ENCODE data around the gene TOM1L2. TPM values are rescaled to one million over a fixed set of nuclear protein-coding genes. Genes with fewer than 3 reads are reported as not detected.

TOM1L2 gene
- total RNA-seq, 3 donors from 2014 or later (not counting 1 experiment from before 2014, with no cell fraction given), result 35.7 to 43.2 (median 35.7) TPM

DNA sequence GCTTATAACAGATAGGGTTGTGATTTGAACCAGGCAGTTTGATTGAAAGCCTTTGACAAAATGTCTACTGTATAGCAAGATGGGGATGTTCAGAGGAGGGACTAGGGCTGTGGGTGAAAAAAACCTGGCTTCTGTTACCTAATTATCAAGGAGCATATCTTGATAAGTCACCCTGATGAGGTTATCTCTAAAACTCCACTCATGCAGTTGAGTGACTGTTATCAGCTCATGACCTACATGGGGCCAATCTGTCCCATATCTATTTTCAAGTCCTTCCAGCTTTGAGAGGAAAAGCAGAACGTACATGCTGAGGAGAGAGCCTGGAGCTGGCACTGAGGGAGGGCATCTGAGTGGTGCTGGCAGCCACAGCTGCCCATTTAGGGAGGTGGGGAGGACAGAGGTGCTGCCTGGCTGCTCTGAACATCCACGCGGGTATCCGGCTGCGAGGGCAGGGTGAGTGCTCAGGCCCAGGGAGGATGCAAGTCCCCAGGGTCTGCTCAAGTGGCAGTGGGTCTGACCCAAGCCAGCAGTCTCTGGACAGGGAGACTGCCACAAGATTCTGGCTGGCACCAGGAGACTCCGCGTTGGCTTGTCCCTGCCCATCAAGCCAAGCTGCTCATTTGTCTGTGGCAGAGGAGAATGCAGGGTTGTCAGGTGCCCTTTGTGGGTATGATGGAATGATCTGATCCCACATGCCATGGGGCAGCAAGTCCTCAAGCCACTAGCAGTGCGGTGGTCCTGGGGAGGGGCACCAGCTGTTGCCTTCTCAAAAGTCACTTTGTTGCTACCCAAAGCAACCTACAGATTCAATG is 37.6 kb upstream of the TOM1L2 start:
- TF ChIP-seq, protein P1, sequence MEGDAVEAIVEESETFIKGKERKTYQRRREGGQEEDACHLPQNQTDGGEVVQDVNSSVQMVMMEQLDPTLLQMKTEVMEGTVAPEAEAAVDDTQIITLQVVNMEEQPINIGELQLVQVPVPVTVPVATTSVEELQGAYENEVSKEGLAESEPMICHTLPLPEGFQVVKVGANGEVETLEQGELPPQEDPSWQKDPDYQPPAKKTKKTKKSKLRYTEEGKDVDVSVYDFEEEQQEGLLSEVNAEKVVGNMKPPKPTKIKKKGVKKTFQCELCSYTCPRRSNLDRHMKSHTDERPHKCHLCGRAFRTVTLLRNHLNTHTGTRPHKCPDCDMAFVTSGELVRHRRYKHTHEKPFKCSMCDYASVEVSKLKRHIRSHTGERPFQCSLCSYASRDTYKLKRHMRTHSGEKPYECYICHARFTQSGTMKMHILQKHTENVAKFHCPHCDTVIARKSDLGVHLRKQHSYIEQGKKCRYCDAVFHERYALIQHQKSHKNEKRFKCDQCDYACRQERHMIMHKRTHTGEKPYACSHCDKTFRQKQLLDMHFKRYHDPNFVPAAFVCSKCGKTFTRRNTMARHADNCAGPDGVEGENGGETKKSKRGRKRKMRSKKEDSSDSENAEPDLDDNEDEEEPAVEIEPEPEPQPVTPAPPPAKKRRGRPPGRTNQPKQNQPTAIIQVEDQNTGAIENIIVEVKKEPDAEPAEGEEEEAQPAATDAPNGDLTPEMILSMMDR (IDR thresholded peaks at IDR 0.05), result no peak
- H3K36me3 Mint-ChIP-seq, result no peaks in the 10 kb centered on the region
- H3K27me3 ChIP-seq (ENCODE audit: control insufficient read depth, insufficient read depth, low read length), result no peaks in the 10 kb centered on the region
- peak in 1 of 3 donors; percentile 51 for ATAC-seq
- H3K36me3 ChIP-seq (ENCODE audit: control insufficient read depth, insufficient read depth, low read length), result peaks cover 19% of the 10 kb centered on the region
- no peak overlapping the region for H3K27ac Mint-ChIP-seq
- H3K27me3 Mint-ChIP-seq (ENCODE audit: low read depth in 2 of 2), result no peaks in the 10 kb centered on the region
- no peak overlapping the region for H3K4me3 Mint-ChIP-seq
- H3K9me3 ChIP-seq (ENCODE audit: control insufficient read depth, insufficient read depth, low read length), result no peaks in the 10 kb centered on the region
- H3K27ac ChIP-seq (ENCODE audit: low read length), result no peak overlapping the region
- intact Hi-C loops (cut with micrococcal nuclease), result no loop called here
- H3K9me3 Mint-ChIP-seq, result no peaks in the 10 kb centered on the region
- 83% methylated on average over 8 of the region's 8 CpGs for WGBS (ENCODE audit: insufficient coverage)
- H3K4me1 ChIP-seq (ENCODE audit: control insufficient read depth, insufficient read depth, low read length), result no peaks in the 10 kb centered on the region
- H3K4me1 Mint-ChIP-seq, result peaks cover 0 to 3% of the 10 kb centered on the region in 2 donors
- no peak overlapping the region for H3K4me3 ChIP-seq (ENCODE audit: low read length)
- DNase-seq, result no peak

DNA sequence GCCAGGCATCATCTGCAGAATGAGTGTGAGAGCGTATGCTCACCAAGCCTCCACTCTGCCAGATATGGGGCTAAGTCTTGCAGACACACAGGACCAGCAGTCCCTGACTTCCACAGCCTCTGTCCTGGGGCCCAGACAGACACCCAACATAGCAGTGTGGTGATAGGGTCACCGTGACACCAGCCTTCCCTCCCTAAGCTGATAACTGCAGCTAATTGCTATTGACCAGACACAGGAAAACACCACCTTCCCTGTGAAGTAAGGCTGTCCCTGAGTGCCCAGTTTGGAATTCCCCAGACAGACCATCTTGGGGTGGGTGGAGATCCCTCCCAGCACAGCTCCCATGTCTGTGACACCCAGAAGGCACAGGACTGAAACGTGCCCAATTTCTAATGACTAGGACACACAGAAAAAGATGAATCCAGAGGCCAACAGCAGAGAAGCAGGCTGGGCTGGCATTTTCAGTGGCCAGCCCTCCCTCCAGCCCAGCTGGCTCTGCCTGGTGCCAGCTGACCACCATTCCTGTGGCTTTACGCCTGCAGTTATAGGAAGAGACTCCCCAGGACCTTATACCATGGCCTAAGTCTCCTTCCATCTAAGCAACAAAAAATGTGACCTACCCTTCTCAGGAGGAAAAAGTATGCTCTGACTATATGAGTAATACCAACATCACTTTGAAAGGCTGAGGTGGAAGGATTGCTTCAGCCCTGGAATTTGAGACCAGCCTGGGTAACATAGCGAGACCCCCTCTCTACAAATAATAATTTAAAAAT is 36.5 kb upstream of the TOM1L2 start:
- intact Hi-C loops (cut with micrococcal nuclease), result no loop called here
- H3K9me3 ChIP-seq (ENCODE audit: control insufficient read depth, insufficient read depth, low read length), result no peaks in the 10 kb centered on the region
- no peaks in the 10 kb centered on the region for H3K36me3 Mint-ChIP-seq
- H3K9me3 Mint-ChIP-seq, result no peaks in the 10 kb centered on the region
- DNase-seq (no peak), ATAC-seq (no peak)
- no peak overlapping the region for H3K4me3 Mint-ChIP-seq
- WGBS (ENCODE audit: insufficient coverage), result 92% methylated on average over 4 of the region's 5 CpGs
- no peaks in the 10 kb centered on the region for H3K27me3 ChIP-seq (ENCODE audit: control insufficient read depth, insufficient read depth, low read length)
- peaks cover 0 to 3% of the 10 kb centered on the region in 2 donors for H3K4me1 Mint-ChIP-seq
- no peak overlapping the region for H3K4me3 ChIP-seq (ENCODE audit: low read length)
- no peaks in the 10 kb centered on the region for H3K27me3 Mint-ChIP-seq (ENCODE audit: low read depth in 2 of 2)
- TF ChIP-seq, protein P1 (IDR thresholded peaks at IDR 0.05), result no peak
- H3K27ac Mint-ChIP-seq, result no peak overlapping the region
- no peak overlapping the region for H3K27ac ChIP-seq (ENCODE audit: low read length)
- H3K36me3 ChIP-seq (ENCODE audit: control insufficient read depth, insufficient read depth, low read length), result peaks cover 16% of the 10 kb centered on the region
- no peaks in the 10 kb centered on the region for H3K4me1 ChIP-seq (ENCODE audit: control insufficient read depth, insufficient read depth, low read length)

DNA sequence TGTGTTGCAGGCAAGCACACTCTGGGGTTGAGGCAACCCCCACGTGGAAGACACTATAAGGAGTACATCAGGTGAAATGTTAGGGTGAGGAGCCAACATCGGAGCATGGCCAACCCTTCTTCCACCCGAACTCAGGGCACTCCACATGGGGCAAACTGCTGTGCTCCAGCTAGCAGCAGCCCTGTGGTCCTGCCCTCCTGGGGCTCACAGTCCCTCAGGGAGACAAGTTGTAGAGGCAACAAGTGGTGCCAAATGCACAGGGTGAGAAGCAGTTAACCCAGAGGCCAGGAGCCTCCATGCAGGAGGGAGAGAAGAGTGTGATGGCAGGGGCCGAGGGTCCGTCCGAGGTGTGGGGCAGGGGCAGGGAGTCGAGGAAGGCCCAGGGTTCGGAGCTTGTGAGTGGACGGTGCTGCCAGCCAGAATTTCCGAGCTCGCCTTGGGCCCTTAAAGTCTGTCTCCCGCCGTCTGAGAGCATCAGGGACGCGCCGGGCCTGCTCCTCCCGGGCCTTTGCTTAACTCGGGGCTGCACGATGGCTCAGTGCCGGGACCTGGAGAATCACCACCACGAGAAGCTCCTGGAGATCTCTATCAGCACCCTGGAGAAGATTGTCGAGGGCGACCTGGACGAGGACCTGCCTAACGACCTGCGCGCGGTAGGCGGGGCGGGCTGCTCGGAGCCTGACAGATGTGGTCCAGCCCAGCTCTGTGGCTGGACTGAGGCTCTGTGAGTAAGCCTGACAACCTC is 34.5 kb upstream of the TOM1L2 start:
- 95% methylated on average over 24 of the region's 31 CpGs for WGBS (ENCODE audit: insufficient coverage)
- no peak overlapping the region for H3K27ac Mint-ChIP-seq
- H3K27ac ChIP-seq (ENCODE audit: low read length), result no peak overlapping the region
- peaks cover 0 to 3% of the 10 kb centered on the region in 2 donors for H3K4me1 Mint-ChIP-seq
- no peaks in the 10 kb centered on the region for H3K27me3 Mint-ChIP-seq (ENCODE audit: low read depth in 2 of 2)
- no peak overlapping the region for H3K4me3 Mint-ChIP-seq
- H3K9me3 Mint-ChIP-seq, result no peaks in the 10 kb centered on the region
- peaks cover 13% of the 10 kb centered on the region for H3K36me3 ChIP-seq (ENCODE audit: control insufficient read depth, insufficient read depth, low read length)
- no peak overlapping the region for H3K4me3 ChIP-seq (ENCODE audit: low read length)
- no peaks in the 10 kb centered on the region for H3K27me3 ChIP-seq (ENCODE audit: control insufficient read depth, insufficient read depth, low read length)
- ATAC-seq (no peak), DNase-seq (no peak)
- H3K4me1 ChIP-seq (ENCODE audit: control insufficient read depth, insufficient read depth, low read length), result no peaks in the 10 kb centered on the region
- TF ChIP-seq, protein P1 (IDR thresholded peaks at IDR 0.05), result no peak
- intact Hi-C loops (cut with micrococcal nuclease), result no loop called here
- no peaks in the 10 kb centered on the region for H3K36me3 Mint-ChIP-seq
- no peaks in the 10 kb centered on the region for H3K9me3 ChIP-seq (ENCODE audit: control insufficient read depth, insufficient read depth, low read length)

Measured in natural killer cell (primary cell).